H1 (cell line): Measurements from ENCODE around the gene PRR35. TPM values are rescaled to one million over a fixed set of nuclear protein-coding genes. Genes with fewer than 3 reads are reported as not detected.

Experiments
- CTCF ChIA-PET: fragments of 300-600 bp; sonication (Branson Sonifier 250); formaldehyde crosslinking; loops from one replicate; lab custom pipeline; 2021; ENCODE audit not compliant: partially characterized antibody; lab: Charles Lee
- POLR2A ChIA-PET: fragments of 300-600 bp; sonication (Branson Sonifier 250); formaldehyde crosslinking; loops from one replicate; lab custom pipeline; 2021; ENCODE audit warnings: inconsistent platforms; ENCODE audit not compliant: partially characterized antibody; lab: Charles Lee
- DNase-seq, 2 experiments: peaks; one replicate each; pipeline versions ENCODE4 v3.0.0 to v3.0.0-alpha.2; 2010 to 2022; ENCODE audit warnings: low spot score in 2 of 2, low read depth in 1 of 2, mixed read lengths in 1 of 2
- FAIRE-seq: peaks from 2 replicates; lab custom pipeline; 2011; peaks lifted over from hg19 to GRCh38; lab: Jason Lieb, UNC
- H2AFZ ChIP-seq: 2 replicates; pipeline ENCODE4 v1.8.1; 2012; ENCODE audit warnings: low read length, inconsistent platforms
- H2AK5ac ChIP-seq: 2 replicates; pipeline ENCODE4 v1.6.1; 2013; ENCODE audit warnings: low read depth, low read length
- H2BK120ac ChIP-seq: replicated peaks from 2 replicates; pipeline ENCODE3; 2013; ENCODE audit warnings: low read depth, low read length, inconsistent platforms
- H2BK12ac ChIP-seq: 2 replicates; pipeline ENCODE4 v1.6.1; 2013; ENCODE audit warnings: low read depth, low read length
- H2BK15ac ChIP-seq: 2 replicates; pipeline ENCODE4 v1.6.1; 2013; ENCODE audit warnings: low read length
- H2BK20ac ChIP-seq: 2 replicates; pipeline ENCODE4 v1.6.1; 2013; ENCODE audit warnings: low read length
- H2BK5ac ChIP-seq: 2 replicates; pipeline ENCODE4 v1.6.1; 2013; ENCODE audit warnings: low read depth, low read length
- H3K14ac ChIP-seq: 2 replicates; pipeline ENCODE4 v1.6.1; 2013; ENCODE audit warnings: inconsistent platforms; ENCODE audit not compliant: insufficient read length
- H3K18ac ChIP-seq: 2 replicates; pipeline ENCODE4 v1.6.1; 2013; ENCODE audit warnings: low read length; ENCODE audit errors: extremely low read depth
- H3K23ac ChIP-seq: 2 replicates; pipeline ENCODE4 v1.6.1; 2013; ENCODE audit warnings: inconsistent platforms; ENCODE audit not compliant: insufficient read length
- H3K23me2 ChIP-seq: 2 replicates; pipeline ENCODE4 v1.6.1; 2013; ENCODE audit warnings: low read depth, low read length
- H3K27ac ChIP-seq: 2 replicates; pipeline ENCODE4 v1.6.1; 2011; ENCODE audit warnings: low read depth, low read length, inconsistent platforms
- H3K27me3 ChIP-seq, 4 experiments: replicated peaks in 1 of 4; 1 replicate in 1 of 4; 2 replicates in 3 of 4; pipeline versions ENCODE4 v1.6.1 to v1.8.1; 2011 to 2013; ENCODE audit warnings: low read length in 3 of 4, mild to moderate bottlenecking in 3 of 4, inconsistent platforms in 2 of 4, mixed read lengths in 2 of 4, moderate library complexity in 1 of 4; ENCODE audit not compliant: control insufficient read depth in 3 of 4, insufficient read depth in 3 of 4; ENCODE audit errors: extremely low read depth in 1 of 4
- H3K36me3 ChIP-seq, 4 experiments: 2 replicates each; pipeline versions ENCODE4 v1.6.1 to v1.8.1; 2011 to 2013; ENCODE audit warnings: mild to moderate bottlenecking in 4 of 4, low read length in 3 of 4, moderate library complexity in 2 of 4, control low read depth in 1 of 4, inconsistent platforms in 1 of 4; ENCODE audit not compliant: insufficient read depth in 4 of 4, control insufficient read depth in 2 of 4
- H3K4ac ChIP-seq: replicated peaks from 2 replicates; pipeline ENCODE3; 2013; ENCODE audit warnings: low read length, low read depth, mixed read lengths, inconsistent platforms; ENCODE audit not compliant: insufficient read length
- H3K4me1 ChIP-seq, 4 experiments: replicated peaks in 1 of 4; 1 replicate in 1 of 4; 2 replicates in 3 of 4; pipeline versions ENCODE4 v1.6.1 to v1.8.1; 2011 to 2013; ENCODE audit warnings: low read length in 3 of 4, inconsistent platforms in 2 of 4, mixed read lengths in 1 of 4; ENCODE audit not compliant: insufficient read depth in 4 of 4, control insufficient read depth in 3 of 4
- H3K4me2 ChIP-seq, 2 experiments: 2 replicates each; pipeline versions ENCODE4 v1.6.1 to v1.8.1; 2011 to 2013; ENCODE audit warnings: low read depth in 2 of 2, low read length in 2 of 2, control low read depth in 1 of 2, inconsistent platforms in 1 of 2, mild to moderate bottlenecking in 1 of 2; ENCODE audit not compliant: insufficient read depth in 1 of 2
- H3K4me3 ChIP-seq, 4 experiments: fragments of 200-600, 300-600 bp in 1 of 4; sonication (generic), shearing (Covaris generic), sonication (Bioruptor Twin) in 1 of 4; 2 replicates each; pipeline versions ENCODE4 v1.5.1 to v1.8.1; 2011 to 2016; ENCODE audit warnings: low read length in 4 of 4, low read depth in 3 of 4, control low read depth in 2 of 4, inconsistent platforms in 2 of 4, mild to moderate bottlenecking in 2 of 4, mixed read lengths in 1 of 4, moderate library complexity in 1 of 4; ENCODE audit not compliant: insufficient read depth in 2 of 4; ENCODE audit errors: extremely low read depth in 1 of 4
- H3K56ac ChIP-seq: replicated peaks from 2 replicates; pipeline ENCODE3; 2013; ENCODE audit warnings: low read depth, mild to moderate bottlenecking, mixed read lengths, low read length, inconsistent platforms; ENCODE audit not compliant: insufficient read length
- H3K79me1 ChIP-seq: 2 replicates; pipeline ENCODE4 v1.6.1; 2013; ENCODE audit warnings: low read depth, low read length, control low read depth
- H3K79me2 ChIP-seq, 2 experiments: 2 replicates each; pipeline versions ENCODE4 v1.6.1 to v1.8.1; 2012 to 2013; ENCODE audit warnings: low read length in 2 of 2, mild to moderate bottlenecking in 2 of 2, inconsistent platforms in 1 of 2; ENCODE audit not compliant: insufficient read depth in 2 of 2, control insufficient read depth in 1 of 2
- H3K9ac ChIP-seq, 4 experiments: replicated peaks in 1 of 4; 1 replicate in 1 of 4; 2 replicates in 3 of 4; pipeline versions ENCODE4 v1.6.1 to v1.8.1; 2011 to 2013; ENCODE audit warnings: low read depth in 3 of 4, low read length in 3 of 4, control low read depth in 2 of 4, mild to moderate bottlenecking in 2 of 4, moderate library complexity in 2 of 4, inconsistent platforms in 1 of 4; ENCODE audit errors: extremely low read depth in 1 of 4
- H3K9me3 ChIP-seq, 2 experiments: 2 replicates each; pipeline versions ENCODE4 v1.6.1 to v1.8.1; 2012 to 2013; ENCODE audit warnings: mild to moderate bottlenecking in 2 of 2, moderate library complexity in 2 of 2, control low read depth in 1 of 2, inconsistent platforms in 1 of 2, low read depth in 1 of 2, low read length in 1 of 2, mixed read lengths in 1 of 2; ENCODE audit not compliant: insufficient read depth in 2 of 2
- H4K20me1 ChIP-seq, 2 experiments: replicated peaks in 1 of 2; 2 replicates each; pipeline versions ENCODE3 to v1.8.1; 2011 to 2013; ENCODE audit warnings: inconsistent platforms in 2 of 2, low read length in 2 of 2, mild to moderate bottlenecking in 1 of 2; ENCODE audit not compliant: insufficient read depth in 2 of 2, control insufficient read depth in 1 of 2
- H4K5ac ChIP-seq: 2 replicates; pipeline ENCODE4 v1.6.1; 2013; ENCODE audit warnings: low read length, low read depth, mixed read lengths, inconsistent platforms; ENCODE audit not compliant: insufficient read length
- H4K8ac ChIP-seq: 2 replicates; pipeline ENCODE4 v1.8.0; 2013; ENCODE audit warnings: mild to moderate bottlenecking, moderate library complexity, low read length, inconsistent platforms; ENCODE audit not compliant: insufficient read depth; ENCODE audit errors: extremely low read depth
- H4K91ac ChIP-seq: replicated peaks from 2 replicates; pipeline ENCODE3; 2013; ENCODE audit warnings: low read length, mixed read lengths, inconsistent platforms; ENCODE audit not compliant: insufficient read length
- CBX5 ChIP-seq: fragments of 300-800, 300-1000 bp; sonication (generic); IDR thresholded peaks from 2 replicates; pipeline ENCODE4 v1.7.1; 2016; ENCODE audit warnings: antibody characterized with exemption, low read length, low read depth
- EP300 ChIP-seq, 2 experiments: IDR thresholded peaks; 1 replicate in 1 of 2; 2 replicates in 1 of 2; pipeline ENCODE4 v1.6.1; 2011 to 2012; ENCODE audit warnings: low read depth in 2 of 2, low read length in 2 of 2, mild to moderate bottlenecking in 2 of 2, borderline replicate concordance in 1 of 2, inconsistent platforms in 1 of 2, moderate library complexity in 1 of 2
- EZH2 ChIP-seq: fragments of 200-600 bp; sonication (generic); IDR thresholded peaks from 2 replicates; pipeline ENCODE4 v1.7.1; 2012; ENCODE audit warnings: low read depth, mild to moderate bottlenecking, moderate library complexity, low read length, inconsistent platforms; ENCODE audit not compliant: severe bottlenecking
- GABPA ChIP-seq: IDR thresholded peaks from 2 replicates; pipeline ENCODE4 v1.6.1; 2011; ENCODE audit warnings: mild to moderate bottlenecking, low read length, moderate library complexity, borderline replicate concordance; ENCODE audit not compliant: insufficient read depth
- PHF8 ChIP-seq: fragments of 200-600 bp; sonication (generic); conservative IDR thresholded peaks from 2 replicates; pipeline ENCODE4 v1.7.1; 2012; ENCODE audit warnings: low read depth, mild to moderate bottlenecking, inconsistent platforms, low read length, moderate library complexity
- POLR2A ChIP-seq, 2 experiments: IDR thresholded peaks; 1 replicate in 1 of 2; 2 replicates in 1 of 2; pipeline ENCODE4 v1.6.1; 2011; ENCODE audit warnings: low read depth in 2 of 2, low read length in 2 of 2, mild to moderate bottlenecking in 2 of 2; ENCODE audit errors: control extremely low read depth in 1 of 2
- POU5F1 ChIP-seq: IDR thresholded peaks from 2 replicates; pipeline ENCODE4 v1.6.1; 2011; ENCODE audit warnings: low read depth, mild to moderate bottlenecking, low read length, moderate library complexity
- RBBP5 ChIP-seq: IDR thresholded peaks from 2 replicates; pipeline ENCODE4 v1.7.1; 2012; ENCODE audit warnings: low read depth, mild to moderate bottlenecking, inconsistent platforms, low read length, moderate library complexity, borderline replicate concordance
- SP2 ChIP-seq: IDR thresholded peaks from 2 replicates; pipeline ENCODE4 v1.6.1; 2012; ENCODE audit warnings: mild to moderate bottlenecking, low read length, inconsistent platforms
- TAF1 ChIP-seq: IDR thresholded peaks from 2 replicates; pipeline ENCODE4 v1.6.1; 2011; ENCODE audit warnings: mild to moderate bottlenecking, low read depth, low read length
- TAF7 ChIP-seq: optimal IDR thresholded peaks from 2 replicates; pipeline ENCODE3; 2011; ENCODE audit warnings: low read depth, mild to moderate bottlenecking, inconsistent platforms, low read length, moderate library complexity, borderline replicate concordance
- WGBS, 2 experiments: shearing (Covaris generic) in 1 of 2; methylation state at CpG; one replicate each; pipeline versions ENCODE4 v1.1.6 to v1.1.7; 2013 to 2015; ENCODE audit warnings: low lambda C conversion rate in 2 of 2, mixed read lengths in 2 of 2, inconsistent platforms in 1 of 2, low coverage in 1 of 2, missing lambda C conversion rate in 1 of 2; ENCODE audit not compliant: insufficient replicate concordance in 2 of 2, insufficient coverage in 1 of 2, insufficient read length in 1 of 2; ENCODE audit errors: extremely low coverage in 1 of 2, missing lambda C conversion rate in 1 of 2; 5-methylcytosine and 5-hydroxymethylcytosine counted together
- polyA plus RNA-seq, 7 experiments: library from polyadenylated mRNA; depleted of rRNA in 3 of 7; stranded (reverse) in 5 of 7; unstranded in 2 of 7; fragments of >200 nt in 5 of 7; fragments of 200-250 nt in 2 of 7; gene quantifications; 1 replicate in 5 of 7; 2 replicates in 1 of 7; 4 replicates in 1 of 7; pipeline versions ENCODE4 v1.2.1 to v1.2.3, GENCODE V29; 2011 to 2013; ENCODE audit warnings: missing spikeins in 2 of 7, mixed read lengths in 2 of 7
- total RNA-seq: library from RNA; stranded (reverse); fragmentation: NEBNext Ultra II Directional; extraction: Animal tissue kit (Norgen Biotek cat#: 25700); gene quantifications from 2 replicates; pipeline ENCODE4 v1.2.1, GENCODE V29; 2021

The PRR35 gene
- total and polyA plus RNA-seq, 2 of the 8 experiments (the other 6 are each of a cell fraction or from before 2014, with no cell fraction given) = 0.38 to 0.50 TPM

GRCh38 chr16:519841-520687 is 40.1 kb upstream of the PRR35 start:
- no peak overlapping the region for H2AFZ ChIP-seq
- no peak overlapping the region for H3K27ac ChIP-seq
- no peaks in the 10 kb centered on the region for H3K79me1 ChIP-seq
- no peak overlapping the region for H2BK120ac ChIP-seq
- no peak overlapping the region for H4K91ac ChIP-seq
- H2BK15ac ChIP-seq = no peak overlapping the region
- no peak overlapping the region for H3K9ac ChIP-seq
- no peak for DNase-seq
- POLR2A ChIA-PET = interaction anchor here (0.8 to 1.8 kb wide), 8 partner anchors 10 to 136 kb away, joined by 3 to 5 read pairs (median 4); partner anchors contain the start of genes DECR2 and RAB11FIP3
- 89% methylated on average over 32 of the region's 35 CpGs; no CpG with 5 or more reads in 1 of the 2 experiments for whole genome bisulfite sequencing, 2 experiments
- no peak overlapping the region for H2AK5ac ChIP-seq
- no peak overlapping the region for H3K18ac ChIP-seq
- no peaks in the 10 kb centered on the region for H3K23me2 ChIP-seq
- no peak overlapping the region for H3K56ac ChIP-seq
- CTCF ChIA-PET = interaction anchor here (0.5 to 3.7 kb wide), 38 partner anchors 9 to 1530 kb away, joined by 3 to 12 read pairs (median 4); no protein-coding TSS in a partner anchor
- no peaks in the 10 kb centered on the region for H3K79me2 ChIP-seq
- H3K36me3 ChIP-seq = peaks cover 2 to 10% (median 5%) of the 10 kb centered on the region in 4 experiments; a peak in 5 of 8 replicates
- H4K20me1 ChIP-seq = peaks cover 0 to 8% of the 10 kb centered on the region in 2 experiments
- H3K9me3 ChIP-seq = no peaks in the 10 kb centered on the region
- no peak overlapping the region for H3K23ac ChIP-seq
- H2BK5ac ChIP-seq = no peak overlapping the region; the same call in 1 of the 2 replicates
- H3K4me2 ChIP-seq = no peak overlapping the region
- H3K4me1 ChIP-seq = peaks cover 0 to 4% (median under 1%) of the 10 kb centered on the region in 4 experiments; a peak in 3 of 7 replicates
- no peak overlapping the region for H4K8ac ChIP-seq
- no peak overlapping the region for H4K5ac ChIP-seq
- H3K4ac ChIP-seq = no peak overlapping the region
- H2BK12ac ChIP-seq = no peak overlapping the region
- H3K27me3 ChIP-seq = no peaks in the 10 kb centered on the region
- no peak overlapping the region for H2BK20ac ChIP-seq
- H3K14ac ChIP-seq = no peak overlapping the region
- no peak for FAIRE-seq
- no peak overlapping the region for H3K4me3 ChIP-seq
- TF ChIP-seq GABPA (no peak), EZH2 (no peak), SP2 (no peak), RBBP5 (no peak), POLR2A (IDR thresholded peaks at IDR 0.05; ENCODE audit: control extremely low read depth in 1 of 2, low read depth in 2 of 2, low read length in 2 of 2) (no peak), EP300 (IDR thresholded peaks at IDR 0.05; ENCODE audit: borderline replicate concordance in 1 of 2, low read depth in 2 of 2, low read length in 2 of 2) (no peak), POU5F1 (no peak), TAF7 (no peak), PHF8 (no peak), CBX5 (no peak), TAF1 (no peak)
